SH-SY5Y (cell line): ENCODE results near the gene DDIT3.

Experiments used
- GATA2 ChIP-seq: IDR thresholded peaks from 2 replicates; pipeline ENCODE4 v1.6.1; 2011; ENCODE audit warnings: mild to moderate bottlenecking, low read depth, low read length
- GATA3 ChIP-seq: IDR thresholded peaks from 2 replicates; pipeline ENCODE4 v1.6.1; 2011; ENCODE audit warnings: low read depth, mild to moderate bottlenecking, low read length, moderate library complexity

DNA sequence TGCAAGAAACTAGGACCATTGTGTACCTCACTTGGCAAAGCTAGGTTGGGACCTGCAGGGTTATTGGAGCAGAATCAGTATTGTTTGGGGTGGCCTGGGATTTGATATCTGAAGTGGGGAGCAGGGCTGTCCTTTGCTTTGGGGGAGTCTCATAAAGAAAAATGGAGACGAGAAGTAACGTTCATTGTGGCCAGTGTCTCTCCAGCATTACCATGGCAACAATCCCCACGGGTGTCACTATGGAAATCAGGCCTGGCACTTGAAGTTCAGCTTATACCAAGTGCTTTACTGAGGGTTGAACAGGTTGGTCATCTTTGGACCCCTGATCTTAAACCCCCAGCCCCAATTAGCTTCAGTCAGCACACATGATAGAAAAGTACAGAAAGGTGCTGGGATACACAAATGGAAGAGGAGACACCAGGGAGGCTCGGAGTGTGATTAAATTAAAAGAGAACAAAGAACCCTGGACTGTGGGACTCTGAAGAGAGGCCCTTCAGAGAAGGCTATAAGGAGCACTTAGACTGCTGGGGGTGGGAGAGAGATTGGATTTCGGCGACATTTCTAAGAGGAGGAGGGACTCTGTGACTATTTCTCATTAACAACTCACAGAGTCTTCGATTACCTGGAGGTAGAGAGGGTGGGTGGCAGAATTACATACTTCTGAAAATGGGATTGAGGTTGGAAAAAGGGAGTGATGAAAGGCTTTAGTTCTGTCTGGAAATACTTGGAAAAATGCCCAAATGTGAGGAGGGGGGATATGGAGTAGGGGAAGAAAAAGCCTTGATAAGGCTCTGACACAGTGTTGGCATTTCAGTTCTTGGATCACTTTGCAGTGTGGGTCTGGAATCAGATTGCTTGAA is 33.3 kb upstream of the DDIT3 start:
- TF ChIP-seq GATA2 (no peak), GATA3 (no peak)
